Kidney tubule cell (primary cell): ENCODE measurements around the gene AKAP13.
"Not testable (repeated sequence)": the region's sequence is repeated elsewhere in the genome, so short reads cannot be mapped to it uniquely, and the experiment has no call there.

Experiments used
- DNase-seq: peaks from one replicate; pipeline ENCODE4 v3.0.0-alpha.2; 2018; ENCODE audit warnings: low spot score

Gene AKAP13

DNA sequence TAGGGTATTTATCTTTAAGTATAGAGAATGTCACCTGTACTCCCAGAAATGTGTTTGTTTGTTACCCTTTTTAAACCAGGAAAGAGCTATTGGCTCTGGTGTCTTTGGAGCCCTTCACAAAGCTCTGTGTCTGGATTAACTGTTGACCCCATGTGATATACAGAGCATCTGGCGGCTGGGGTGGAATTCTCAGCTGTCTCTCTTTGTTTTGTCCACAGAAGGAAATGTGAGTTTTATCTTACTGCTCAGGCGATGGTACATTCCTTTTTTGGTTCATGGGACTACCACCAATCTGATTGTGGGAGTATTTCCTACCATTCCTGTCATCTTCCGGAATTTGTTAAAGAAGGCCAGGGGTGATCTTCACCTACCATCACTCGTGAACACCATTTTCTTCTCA is 120.3 kb downstream of the AKAP13 start:
- no peak for DNase-seq

DNA sequence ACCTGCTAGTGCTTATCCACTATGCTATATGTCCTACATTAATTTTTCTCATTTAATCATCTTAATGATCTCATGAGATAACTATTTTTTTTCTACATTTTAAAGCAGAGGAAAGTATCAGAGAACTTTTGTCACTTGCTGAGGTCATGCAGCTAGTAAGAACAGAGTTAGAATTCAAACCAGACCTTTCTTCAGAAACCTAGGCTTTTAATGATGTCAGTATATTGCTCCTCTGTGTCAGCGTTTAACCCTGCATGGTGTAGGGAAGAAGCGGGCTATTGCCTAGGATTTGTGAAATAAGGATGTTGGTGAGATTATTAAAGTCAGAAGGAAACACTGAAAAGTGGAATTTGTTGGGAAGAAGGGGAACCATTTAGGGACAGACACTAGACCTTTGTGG is 121.2 kb downstream of the AKAP13 start:
- no peak for DNase-seq

GRCh38 chr15:85503151-85503799 is 122.9 kb downstream of the AKAP13 start:
- no peak for DNase-seq

DNA sequence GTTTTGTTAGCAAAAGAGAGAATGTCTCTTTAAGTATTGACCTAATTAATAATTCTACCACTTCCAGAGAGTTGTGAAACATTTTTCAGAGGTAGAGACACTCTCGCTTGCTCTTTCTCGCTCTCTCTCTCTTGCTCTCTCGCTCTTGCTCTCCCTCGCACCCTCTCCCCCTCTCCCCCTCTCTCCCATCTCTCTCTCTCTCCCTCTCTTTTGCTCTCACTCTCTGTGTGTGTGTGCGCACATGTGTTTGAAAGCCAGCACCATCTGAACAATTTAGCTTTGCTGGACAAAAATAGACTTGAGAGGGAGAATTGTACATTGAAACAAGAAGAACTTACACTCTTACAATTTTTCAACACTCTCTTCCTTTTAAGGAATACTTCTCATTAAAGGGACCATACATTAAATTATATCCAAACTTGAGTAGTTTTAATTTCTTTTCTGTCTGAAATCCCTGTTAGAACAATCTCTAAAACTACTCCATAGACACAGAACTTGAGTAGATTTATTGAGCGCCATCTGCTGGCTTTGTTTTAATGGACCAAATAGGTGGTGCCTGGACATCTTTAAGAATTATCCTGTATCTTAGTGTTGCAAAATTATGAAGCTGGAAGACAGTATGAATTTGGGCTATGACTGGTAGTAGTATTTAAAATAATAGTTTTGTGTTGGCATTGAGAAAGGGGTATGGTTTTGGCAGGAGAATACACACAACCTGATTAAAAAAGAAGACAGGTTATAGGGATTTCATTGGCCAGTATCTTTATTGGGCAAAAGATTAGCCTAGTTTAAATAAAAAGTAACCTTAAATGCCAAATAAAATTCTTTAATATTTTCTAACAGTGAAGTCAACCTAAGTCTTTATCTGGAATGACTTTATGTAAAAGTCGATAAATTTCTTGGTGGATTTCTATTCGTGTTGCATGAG is 124.6 kb downstream of the AKAP13 start:
- DNase-seq, result peak; percentile 63

- no peak for DNase-seq
Measured at GRCh38 chr15:85507114-85507513, 126.7 kb downstream of the AKAP13 start.

DNA sequence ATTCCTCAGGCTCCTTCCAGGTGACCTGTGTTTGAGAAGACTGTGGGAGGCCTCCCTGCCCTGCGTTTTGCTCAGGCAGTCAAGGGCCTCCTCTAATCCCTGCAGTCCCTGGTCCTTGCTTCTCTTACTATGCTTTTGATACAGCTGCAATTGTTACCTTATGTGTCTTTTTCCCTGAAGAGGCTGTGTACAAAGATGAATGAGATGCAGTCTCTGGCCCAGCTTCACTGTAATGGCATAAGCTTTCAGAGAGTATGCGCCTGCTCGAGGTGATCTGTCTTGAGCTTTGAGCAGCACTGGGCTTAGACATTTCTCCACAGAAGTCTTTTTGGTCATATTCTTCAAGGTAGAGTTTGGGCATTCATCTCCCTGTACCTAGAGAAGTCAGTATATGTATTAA is 129.6 kb downstream of the AKAP13 start:
- no peak for DNase-seq

GRCh38 chr15:85514413-85514812 is 134.0 kb downstream of the AKAP13 start:
- no peak for DNase-seq

DNA sequence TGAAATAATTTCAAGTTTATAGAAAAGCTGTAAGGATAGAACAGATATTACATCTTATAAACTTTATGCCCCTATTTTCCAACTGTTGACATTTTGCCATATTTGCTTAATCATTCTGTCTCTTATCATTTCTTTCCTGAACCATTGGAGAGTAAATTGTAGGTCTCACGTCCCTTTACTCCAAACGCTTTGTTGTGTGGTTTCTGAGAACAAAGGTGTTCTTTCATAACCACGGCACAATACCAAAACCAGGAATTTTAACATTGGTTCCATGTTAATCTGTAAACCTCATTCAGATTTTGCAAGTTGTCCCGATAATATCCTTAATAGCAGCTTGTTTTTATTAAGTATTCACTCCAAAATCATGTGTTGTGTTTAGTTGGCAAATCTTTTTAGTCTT is 134.8 kb downstream of the AKAP13 start:
- DNase-seq, result peak; percentile 55

GRCh38 chr15:85517086-85517485 is 136.7 kb downstream of the AKAP13 start:
- DNase-seq, result no peak

DNA sequence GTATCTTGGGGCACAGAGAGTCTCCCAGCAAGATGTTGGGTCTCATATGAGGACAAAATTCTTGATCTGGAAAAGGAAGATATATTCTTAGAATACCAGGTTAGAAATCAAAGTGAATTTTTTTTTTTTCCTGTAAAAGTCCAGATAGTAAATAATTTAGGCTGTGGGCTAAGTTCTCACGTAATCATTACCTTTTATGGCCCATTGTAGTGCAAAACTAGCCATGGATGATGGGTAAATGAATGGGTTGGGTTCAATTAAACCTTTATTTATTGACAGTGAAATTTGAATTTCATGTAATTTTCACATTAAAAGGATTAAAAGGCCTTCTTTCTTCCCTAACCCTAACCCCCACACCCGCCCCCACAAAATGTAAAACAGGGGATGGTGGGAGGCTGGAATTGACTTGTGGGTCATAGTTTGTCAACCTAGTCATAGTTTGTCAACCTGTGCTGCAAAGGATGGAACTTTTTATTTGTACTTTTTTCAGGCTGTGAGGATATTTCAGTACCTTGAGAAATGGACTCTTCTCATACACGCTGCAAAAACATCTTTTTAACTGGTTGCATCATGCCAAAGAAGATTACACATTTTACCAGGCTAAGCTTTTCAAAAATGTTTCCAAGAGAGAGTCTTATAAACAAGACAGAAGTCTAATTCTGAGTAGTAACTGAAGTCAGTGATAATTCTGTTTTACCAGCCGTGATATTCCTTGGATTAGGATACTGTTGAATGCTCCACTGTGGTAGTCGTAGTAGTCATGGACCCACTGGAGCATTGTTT is 138.8 kb downstream of the AKAP13 start:
- DNase-seq, result no peak

DNA sequence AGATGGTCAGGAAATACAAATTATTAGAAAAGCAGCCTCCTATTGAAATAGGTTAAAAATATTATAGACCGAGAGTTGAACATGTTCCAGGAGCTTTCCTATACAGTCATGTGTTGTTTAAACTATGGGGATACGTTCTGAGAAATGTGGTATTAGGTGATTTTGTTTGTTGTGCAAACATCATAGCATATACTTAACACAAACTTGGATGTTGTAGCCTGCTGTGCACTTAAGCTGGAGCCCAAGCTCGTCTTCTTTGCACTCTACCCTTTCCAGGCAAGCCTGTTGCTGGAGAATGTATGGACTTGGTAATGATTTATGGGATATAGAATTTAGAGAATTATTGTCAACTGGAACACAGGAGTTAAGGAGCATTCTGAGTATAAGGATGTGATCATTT is 140.2 kb downstream of the AKAP13 start:
- no peak for DNase-seq

- no peak for DNase-seq
Measured at GRCh38 chr15:85523530-85523929, 143.1 kb downstream of the AKAP13 start.

DNA sequence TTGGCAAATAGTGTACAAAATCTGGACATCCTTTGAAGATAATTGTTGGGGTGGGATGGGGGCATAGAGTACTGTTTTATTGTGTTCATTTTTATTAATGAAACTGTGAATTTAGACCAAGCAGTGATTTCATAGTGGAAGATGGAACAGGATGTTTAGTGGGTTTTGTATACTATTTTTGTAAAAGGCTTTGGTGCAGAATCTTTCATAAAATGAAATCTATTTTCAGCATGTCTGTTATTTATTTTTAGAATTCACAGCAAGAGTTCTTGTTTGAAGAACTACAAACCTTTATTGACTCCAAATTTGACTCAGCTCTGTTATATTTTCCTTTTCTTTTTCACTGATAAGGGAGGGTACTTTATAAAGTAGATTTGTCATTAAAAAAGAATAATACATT is 145.4 kb downstream of the AKAP13 start:
- DNase-seq, result no peak

GRCh38 chr15:85527895-85528294 is 147.5 kb downstream of the AKAP13 start:
- peak; percentile 64 for DNase-seq

- no peak for DNase-seq
Measured at GRCh38 chr15:85530079-85530478, 149.7 kb downstream of the AKAP13 start.

- DNase-seq, result no peak
Measured at GRCh38 chr15:85531083-85531482, 150.7 kb downstream of the AKAP13 start.

GRCh38 chr15:85532689-85533088 is 152.3 kb downstream of the AKAP13 start:
- DNase-seq, result no peak

- DNase-seq, result no peak
Measured at GRCh38 chr15:85534031-85534430, 153.6 kb downstream of the AKAP13 start.

GRCh38 chr15:85535533-85536330 is 155.3 kb downstream of the AKAP13 start:
- DNase-seq, result not testable (repeated sequence)

DNA sequence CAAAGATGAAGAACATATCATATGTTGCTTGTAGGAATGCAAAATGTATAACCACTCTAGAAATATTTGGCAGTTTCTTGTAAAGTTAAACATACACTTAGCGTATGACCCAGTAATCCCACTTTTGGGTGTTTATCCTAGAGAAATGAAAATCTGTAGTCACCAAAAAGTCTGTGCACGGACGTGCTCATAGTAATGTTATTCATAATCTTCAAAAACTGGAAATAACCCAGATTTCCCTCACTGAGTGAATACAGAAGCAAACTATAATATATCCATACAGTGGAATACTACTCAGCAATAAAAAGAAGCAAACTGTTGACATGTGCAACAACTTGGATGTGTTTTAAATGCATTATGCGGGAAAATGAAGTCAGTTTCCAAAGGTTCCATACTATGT is 155.9 kb downstream of the AKAP13 start:
- no peak for DNase-seq

GRCh38 chr15:85539491-85539890 is 159.1 kb downstream of the AKAP13 start:
- DNase-seq, result peak; percentile 23
